Measurements from ENCODE around the gene BLVRB.
"Not testable (repeated sequence)": the region's sequence is repeated elsewhere in the genome, so short reads cannot be mapped to it uniquely, and the experiment has no call there.

The BLVRB gene

GRCh38 chr19:40475878-40476644 lies 10.5 kb upstream of the BLVRB start:
- H3K36me3 ChIP-seq (ENCODE audit: insufficient read depth, low read length); H3K9me3 ChIP-seq (ENCODE audit: low read length); H3K27me3 ChIP-seq (ENCODE audit: control insufficient read depth in 1 of 2, insufficient read depth in 2 of 2, low read length in 2 of 2); H3K27ac ChIP-seq (ENCODE audit: low read depth, low read length); H3K4me3 ChIP-seq (ENCODE audit: low read depth in 1 of 2, low read length in 2 of 2); H3K4me1 ChIP-seq (ENCODE audit: insufficient read depth, low read length); H3K9ac ChIP-seq (ENCODE audit: low read length): not testable (repeated sequence)

DNA sequence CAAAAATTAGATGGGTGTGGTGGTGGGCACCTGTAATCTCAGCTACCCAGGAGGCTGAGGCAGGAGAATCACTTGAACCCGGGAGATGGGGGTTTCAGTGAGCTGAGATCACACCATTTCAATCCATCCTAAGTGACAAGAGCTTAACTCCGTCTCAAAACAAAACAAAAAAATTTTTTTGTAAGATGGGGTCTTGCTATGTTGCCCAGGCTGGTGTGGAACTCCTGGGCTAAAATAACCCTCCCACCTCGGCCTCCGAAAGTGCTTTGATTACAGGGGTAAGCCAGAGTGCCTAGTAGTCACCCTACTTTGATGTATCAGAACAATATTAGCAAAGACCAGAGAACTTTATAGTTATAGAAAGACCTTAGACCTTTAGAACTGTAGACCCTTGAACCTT lies 9.2 kb upstream of the BLVRB start:
- Histone ChIP-seq H3K4me3 (ENCODE audit: low read depth in 1 of 2, low read length in 2 of 2) (no peak overlapping the region), H3K9me3 (ENCODE audit: low read length) (no peaks in the 10 kb centered on the region), H3K27me3 (ENCODE audit: control insufficient read depth in 1 of 2, insufficient read depth in 2 of 2, low read length in 2 of 2) (no peaks in the 10 kb centered on the region), H3K27ac (ENCODE audit: low read depth, low read length) (no peak overlapping the region), H3K36me3 (ENCODE audit: insufficient read depth, low read length) (no peaks in the 10 kb centered on the region), H3K4me1 (ENCODE audit: insufficient read depth, low read length) (no peaks in the 10 kb centered on the region), H3K9ac (ENCODE audit: low read length) (no peak overlapping the region)

- Histone ChIP-seq H3K9ac (ENCODE audit: low read length) (no peak overlapping the region), H3K9me3 (ENCODE audit: low read length) (no peaks in the 10 kb centered on the region), H3K27me3 (ENCODE audit: control insufficient read depth in 1 of 2, insufficient read depth in 2 of 2, low read length in 2 of 2) (no peaks in the 10 kb centered on the region), H3K4me3 (ENCODE audit: low read depth in 1 of 2, low read length in 2 of 2) (no peak overlapping the region), H3K4me1 (ENCODE audit: insufficient read depth, low read length) (peaks cover 3% of the 10 kb centered on the region), H3K27ac (ENCODE audit: low read depth, low read length) (no peak overlapping the region), H3K36me3 (ENCODE audit: insufficient read depth, low read length) (no peaks in the 10 kb centered on the region)
These were observed 7.0 kb upstream of the BLVRB start for GRCh38 chr19:40472516-40472915.

DNA sequence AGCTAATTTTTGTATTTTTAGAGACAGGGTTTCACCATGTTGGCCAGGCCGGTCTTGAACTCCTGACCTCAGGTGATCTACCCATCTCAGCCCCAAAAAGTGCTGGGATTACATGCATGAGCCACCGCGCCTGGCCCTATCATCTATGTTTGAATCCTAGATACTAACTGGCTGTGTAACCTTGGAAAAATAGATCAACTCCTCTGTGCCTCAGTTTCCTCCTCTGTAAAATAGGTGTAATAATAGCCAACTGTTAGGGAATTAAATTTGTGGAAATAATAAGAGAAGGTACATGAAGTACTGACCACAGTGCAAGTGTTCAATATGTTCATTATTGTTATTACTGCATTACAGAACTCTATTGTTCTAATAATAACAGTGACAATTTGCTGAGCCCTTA lies 5.6 kb upstream of the BLVRB start:
- Histone ChIP-seq H3K36me3 (ENCODE audit: insufficient read depth, low read length) (no peaks in the 10 kb centered on the region), H3K27me3 (ENCODE audit: control insufficient read depth in 1 of 2, insufficient read depth in 2 of 2, low read length in 2 of 2) (no peaks in the 10 kb centered on the region), H3K4me3 (ENCODE audit: low read depth in 1 of 2, low read length in 2 of 2) (no peak overlapping the region), H3K9ac (ENCODE audit: low read length) (no peak overlapping the region), H3K27ac (ENCODE audit: low read depth, low read length) (no peak overlapping the region), H3K4me1 (ENCODE audit: insufficient read depth, low read length) (peaks cover 10% of the 10 kb centered on the region), H3K9me3 (ENCODE audit: low read length) (no peaks in the 10 kb centered on the region)

- H3K4me1 ChIP-seq (ENCODE audit: insufficient read depth, low read length): peaks cover 20% of the 10 kb centered on the region
- H3K27ac ChIP-seq (ENCODE audit: low read depth, low read length): no peak overlapping the region
- no peaks in the 10 kb centered on the region for H3K9me3 ChIP-seq (ENCODE audit: low read length)
- H3K27me3 ChIP-seq (ENCODE audit: control insufficient read depth in 1 of 2, insufficient read depth in 2 of 2, low read length in 2 of 2): no peaks in the 10 kb centered on the region
- H3K9ac ChIP-seq (ENCODE audit: low read length): no peak overlapping the region
- H3K36me3 ChIP-seq (ENCODE audit: insufficient read depth, low read length): no peaks in the 10 kb centered on the region
- H3K4me3 ChIP-seq (ENCODE audit: low read depth in 1 of 2, low read length in 2 of 2): no peak overlapping the region
These were observed 3.5 kb upstream of the BLVRB start for GRCh38 chr19:40469011-40469410.

GRCh38 chr19:40466985-40467734 lies 1.6 kb upstream of the BLVRB start, which contains the start of gene SPTBN4:
TSS of gene SPTBN4 (plus strand) at chr19:40467001. CDS start at chr19:40472622, 5,621 bp downstream.
- H3K36me3 ChIP-seq (ENCODE audit: insufficient read depth, low read length): no peaks in the 10 kb centered on the region
- H3K4me3 ChIP-seq (ENCODE audit: low read depth in 1 of 2, low read length in 2 of 2): peak within 1 kb of the TSS; percentile 49 to 97
- no peak within 1 kb of the TSS for H3K9ac ChIP-seq (ENCODE audit: low read length)
- no peaks in the 10 kb centered on the region for H3K27me3 ChIP-seq (ENCODE audit: control insufficient read depth in 1 of 2, insufficient read depth in 2 of 2, low read length in 2 of 2)
- H3K9me3 ChIP-seq (ENCODE audit: low read length): no peaks in the 10 kb centered on the region
- H3K4me1 ChIP-seq (ENCODE audit: insufficient read depth, low read length): peaks cover 20% of the 10 kb centered on the region
- peak within 1 kb of the TSS; percentile 54 for H3K27ac ChIP-seq (ENCODE audit: low read depth, low read length)

DNA sequence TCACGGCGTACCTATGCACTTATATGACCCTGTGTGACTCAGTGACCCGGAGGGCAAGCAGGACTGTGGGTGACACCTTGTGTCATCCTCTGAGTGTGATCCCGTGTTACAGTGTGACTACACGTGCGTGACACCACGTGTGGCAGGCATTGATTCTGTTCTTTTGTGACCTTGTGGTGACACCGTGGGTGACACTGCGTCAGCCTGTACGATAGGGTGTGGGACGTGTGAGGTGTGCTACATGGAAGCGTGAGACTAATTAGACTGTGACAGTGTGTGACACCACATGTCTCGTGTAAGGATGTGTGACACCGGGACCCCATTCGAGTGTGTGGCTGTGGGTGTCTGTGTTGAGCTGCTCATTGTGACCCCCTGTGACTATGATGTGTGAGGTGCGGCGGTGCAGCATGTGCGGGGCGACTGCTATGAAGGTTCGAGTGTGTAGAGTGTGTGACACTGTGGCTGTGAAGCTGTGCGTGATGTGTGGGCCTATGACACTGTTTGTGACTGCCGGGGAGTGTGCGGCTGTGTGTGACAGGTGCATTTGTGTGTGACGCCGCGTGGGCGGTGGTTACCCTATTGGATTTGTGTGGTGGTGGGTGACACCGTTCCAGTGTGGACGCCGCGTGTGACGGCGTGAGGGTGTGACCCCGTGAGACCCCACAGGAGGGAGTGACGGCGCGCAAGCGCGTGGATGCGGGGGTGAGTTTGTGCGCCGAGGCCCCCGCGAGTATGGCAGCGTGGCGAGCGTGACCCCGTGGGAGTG lies 857 bp upstream of the BLVRB start:
- H3K9me3 ChIP-seq (ENCODE audit: low read length): no peaks in the 10 kb centered on the region
- H3K27ac ChIP-seq (ENCODE audit: low read depth, low read length): peak overlapping the region; percentile 54
- no peaks in the 10 kb centered on the region for H3K36me3 ChIP-seq (ENCODE audit: insufficient read depth, low read length)
- H3K27me3 ChIP-seq (ENCODE audit: control insufficient read depth in 1 of 2, insufficient read depth in 2 of 2, low read length in 2 of 2): no peaks in the 10 kb centered on the region
- H3K4me1 ChIP-seq (ENCODE audit: insufficient read depth, low read length): peaks cover 20% of the 10 kb centered on the region
- no peak overlapping the region for H3K9ac ChIP-seq (ENCODE audit: low read length)
- H3K4me3 ChIP-seq (ENCODE audit: low read depth in 1 of 2, low read length in 2 of 2): peak overlapping the region; percentile 49 to 97

DNA sequence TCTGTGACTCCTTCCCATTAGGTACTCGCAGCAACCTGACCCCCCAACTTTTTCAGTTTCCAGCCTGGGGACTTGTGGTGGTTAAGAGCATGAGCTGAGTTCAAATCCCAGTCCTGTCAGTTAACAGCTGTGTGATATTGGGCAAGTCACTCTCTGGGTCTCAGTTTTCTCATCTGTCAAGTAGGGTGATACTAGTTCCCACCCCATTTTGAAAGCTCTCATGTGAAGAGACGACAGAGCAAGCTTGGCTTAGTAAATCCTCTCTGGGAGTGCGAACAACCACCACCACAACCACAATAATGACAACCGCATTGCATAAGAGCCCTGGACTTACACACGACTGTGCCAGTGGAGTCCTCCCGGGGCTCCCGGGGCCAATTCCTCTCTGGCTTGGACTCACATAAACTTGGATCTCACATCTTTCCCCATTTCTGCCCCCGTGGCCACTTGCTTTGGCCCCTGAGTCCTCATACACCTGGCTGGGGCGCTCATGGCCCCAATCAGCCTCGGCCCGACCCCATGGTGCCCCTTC lies 454 bp downstream of the BLVRB start:
- Histone ChIP-seq H3K27me3 (ENCODE audit: control insufficient read depth in 1 of 2, insufficient read depth in 2 of 2, low read length in 2 of 2) (no peaks in the 10 kb centered on the region), H3K4me1 (ENCODE audit: insufficient read depth, low read length) (peaks cover 20% of the 10 kb centered on the region), H3K4me3 (ENCODE audit: low read depth in 1 of 2, low read length in 2 of 2) (peak overlapping the region; percentile 59 to 97), H3K27ac (ENCODE audit: low read depth, low read length) (peak overlapping the region; percentile 85), H3K9ac (ENCODE audit: low read length) (peak overlapping the region; percentile 92), H3K9me3 (ENCODE audit: low read length) (no peaks in the 10 kb centered on the region), H3K36me3 (ENCODE audit: insufficient read depth, low read length) (no peaks in the 10 kb centered on the region)

DNA sequence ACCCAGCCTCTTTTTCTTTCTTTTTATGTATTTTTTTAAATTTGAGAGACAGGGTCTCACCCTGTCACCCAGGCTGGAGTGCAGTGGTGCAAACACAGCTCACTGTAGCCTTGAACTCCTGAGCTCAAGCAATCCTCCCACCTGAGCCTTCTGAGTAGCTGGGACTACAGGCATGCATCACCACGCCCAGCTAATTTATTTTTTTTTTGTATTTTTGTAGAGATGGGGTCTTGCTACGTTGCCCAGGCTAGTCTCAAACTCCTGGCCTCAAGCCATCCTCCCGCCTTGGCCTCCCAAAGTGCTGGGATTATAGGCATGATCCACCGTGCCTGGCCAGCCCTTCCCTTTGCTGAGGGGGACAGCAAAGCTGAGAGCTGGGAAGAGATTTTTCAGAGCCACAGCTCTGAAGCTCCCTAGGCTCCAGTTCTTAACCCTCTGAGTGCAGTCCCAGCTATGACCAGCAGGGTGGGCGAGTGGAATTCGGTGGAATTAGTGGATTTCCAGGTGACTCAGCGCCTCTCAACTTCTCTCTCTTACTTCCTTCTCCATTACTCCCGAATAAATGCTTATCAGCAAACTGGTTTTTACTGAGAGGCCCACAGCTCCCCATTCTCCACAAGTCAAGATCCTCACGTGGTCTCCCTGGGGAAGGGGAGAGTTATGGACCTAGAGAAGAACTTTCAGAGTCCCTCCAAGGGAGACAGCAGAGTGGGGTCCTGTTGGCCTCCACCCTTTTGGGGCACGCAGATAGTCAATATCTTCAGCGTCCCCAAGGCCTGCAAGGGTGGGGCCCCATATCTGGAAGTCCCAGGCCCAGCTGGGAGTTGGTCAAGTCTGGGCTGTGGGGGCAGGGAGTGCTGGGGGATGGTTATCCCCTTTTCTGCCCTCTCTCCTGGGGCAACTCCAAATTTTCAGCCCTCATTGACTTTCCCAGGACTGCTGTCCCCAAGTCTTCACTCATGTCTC lies 1.2 kb downstream of the BLVRB start:
- Histone ChIP-seq H3K27ac (ENCODE audit: low read depth, low read length) (peak overlapping the region; percentile 85), H3K9me3 (ENCODE audit: low read length) (no peaks in the 10 kb centered on the region), H3K27me3 (ENCODE audit: control insufficient read depth in 1 of 2, insufficient read depth in 2 of 2, low read length in 2 of 2) (no peaks in the 10 kb centered on the region), H3K36me3 (ENCODE audit: insufficient read depth, low read length) (no peaks in the 10 kb centered on the region), H3K9ac (ENCODE audit: low read length) (peak overlapping the region; percentile 92), H3K4me3 (ENCODE audit: low read depth in 1 of 2, low read length in 2 of 2) (peak overlapping the region; percentile 59 to 97), H3K4me1 (ENCODE audit: insufficient read depth, low read length) (peaks cover 20% of the 10 kb centered on the region)

- H3K27ac ChIP-seq (ENCODE audit: low read depth, low read length); H3K27me3 ChIP-seq (ENCODE audit: control insufficient read depth in 1 of 2, insufficient read depth in 2 of 2, low read length in 2 of 2); H3K4me3 ChIP-seq (ENCODE audit: low read depth in 1 of 2, low read length in 2 of 2); H3K9ac ChIP-seq (ENCODE audit: low read length); H3K9me3 ChIP-seq (ENCODE audit: low read length); H3K36me3 ChIP-seq (ENCODE audit: insufficient read depth, low read length): not testable (repeated sequence)
- peaks cover 20% of the 10 kb centered on the region for H3K4me1 ChIP-seq (ENCODE audit: insufficient read depth, low read length)
These were observed 1.9 kb downstream of the BLVRB start for GRCh38 chr19:40463587-40464037.
